Karpas-422 (cell line): ENCODE results near the gene ERBB4. TPM values are rescaled to one million over a fixed set of nuclear protein-coding genes. Genes with fewer than 3 reads are reported as not detected.

Experiments used
- DNase-seq: peaks from one replicate; pipeline ENCODE4 v3.0.0-alpha.2; 2015
- H2AFZ ChIP-seq: fragments of 200-600 bp; sonication (generic); 2 replicates; pipeline ENCODE4 v1.6.1; 2014; ENCODE audit warnings: antibody characterized with exemption, low read length, mixed read lengths
- H3K27ac ChIP-seq: fragments of 200-600 bp; sonication (generic); 2 replicates; pipeline ENCODE4 v1.5.1; 2014; ENCODE audit warnings: mild to moderate bottlenecking, low read length, moderate library complexity
- H3K27me3 ChIP-seq: fragments of 200-600 bp; sonication (generic); 2 replicates; pipeline ENCODE4 v1.6.1; 2014; ENCODE audit warnings: low read length, mixed read lengths
- H3K36me3 ChIP-seq: fragments of 200-600 bp; sonication (generic); 2 replicates; pipeline ENCODE4 v1.6.1; 2014; ENCODE audit warnings: low read length, mixed read lengths; ENCODE audit not compliant: insufficient read depth
- H3K4me1 ChIP-seq: fragments of 200-600 bp; sonication (generic); 2 replicates; pipeline ENCODE4 v1.6.1; 2014; ENCODE audit warnings: mild to moderate bottlenecking, low read length, mixed read lengths
- H3K4me2 ChIP-seq: fragments of 200-600 bp; sonication (generic); 2 replicates; pipeline ENCODE4 v1.6.1; 2014; ENCODE audit warnings: low read length, low read depth, mild to moderate bottlenecking; ENCODE audit not compliant: poor library complexity, severe bottlenecking
- H3K4me3 ChIP-seq: fragments of 200-600 bp; sonication (generic); 2 replicates; pipeline ENCODE4 v1.5.1; 2014; ENCODE audit warnings: mild to moderate bottlenecking, antibody characterized with exemption, low read length, mixed read lengths
- H3K79me2 ChIP-seq: fragments of 200-600 bp; sonication (generic); 2 replicates; pipeline ENCODE4 v1.6.1; 2014; ENCODE audit warnings: mild to moderate bottlenecking, low read length, mixed read lengths
- H3K9ac ChIP-seq: fragments of 200-600 bp; sonication (generic); 2 replicates; pipeline ENCODE4 v1.6.0; 2014; ENCODE audit warnings: low read length
- H3K9me2 ChIP-seq: fragments of 200-600 bp; sonication (generic), shearing (Covaris generic); replicated peaks from 2 replicates; pipeline ENCODE4 v1.6.0; 2014; ENCODE audit warnings: mild to moderate bottlenecking, low read length, moderate library complexity; ENCODE audit not compliant: insufficient read depth
- H3K9me3 ChIP-seq: fragments of 300-700, 200-600 bp; sonication (generic); 2 replicates; pipeline ENCODE4 v1.6.1; 2014; ENCODE audit warnings: low read length, mixed read lengths
- H4K20me1 ChIP-seq: fragments of 200-600 bp; sonication (generic); 2 replicates; pipeline ENCODE4 v1.6.1; 2014; ENCODE audit warnings: mild to moderate bottlenecking, antibody characterized with exemption, low read length, low read depth; ENCODE audit not compliant: insufficient read depth
- total RNA-seq: library from RNA; depleted of rRNA; stranded (reverse); fragments of >200 nt; shearing (Covaris generic); gene quantifications from 2 replicates; pipeline ENCODE4 v1.2.3, GENCODE V29; 2014; ENCODE audit warnings: low replicate concordance

ERBB4 gene
- total RNA-seq, 1 experiment from 2014 or later: not detected

DNA sequence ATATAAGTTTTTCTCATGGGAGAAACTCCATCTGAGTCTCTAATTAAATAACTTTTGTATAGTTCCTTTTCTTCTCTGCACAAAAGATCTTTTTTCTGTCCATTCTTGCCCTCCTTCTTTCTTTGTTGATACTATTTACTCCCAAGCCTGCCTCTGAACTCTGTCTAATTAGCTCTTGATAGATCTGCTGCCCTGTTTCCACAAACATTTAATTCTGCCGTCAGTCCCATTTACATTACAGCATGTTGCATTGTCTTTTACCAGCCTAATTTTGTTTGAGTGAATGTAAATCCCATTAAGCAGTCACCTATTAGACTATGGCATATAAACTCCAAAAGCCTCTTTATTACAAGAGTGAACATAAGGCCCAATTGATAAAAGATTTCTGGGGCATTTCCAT, 254.4 kb downstream of the ERBB4 start:
- peaks cover 6% of the 10 kb centered on the region; the same call in 1 of the 2 replicates for H3K9me3 ChIP-seq
- H3K27me3 ChIP-seq: no peaks in the 10 kb centered on the region
- no peak for DNase-seq
- no peak overlapping the region for H3K9ac ChIP-seq
- H3K36me3 ChIP-seq: no peaks in the 10 kb centered on the region
- no peak overlapping the region for H3K4me3 ChIP-seq
- no peak overlapping the region for H3K4me2 ChIP-seq
- H3K27ac ChIP-seq: no peak overlapping the region
- H4K20me1 ChIP-seq: no peaks in the 10 kb centered on the region
- no peaks in the 10 kb centered on the region for H3K9me2 ChIP-seq
- H2AFZ ChIP-seq: no peak overlapping the region
- no peaks in the 10 kb centered on the region for H3K79me2 ChIP-seq
- H3K4me1 ChIP-seq: no peaks in the 10 kb centered on the region

DNA sequence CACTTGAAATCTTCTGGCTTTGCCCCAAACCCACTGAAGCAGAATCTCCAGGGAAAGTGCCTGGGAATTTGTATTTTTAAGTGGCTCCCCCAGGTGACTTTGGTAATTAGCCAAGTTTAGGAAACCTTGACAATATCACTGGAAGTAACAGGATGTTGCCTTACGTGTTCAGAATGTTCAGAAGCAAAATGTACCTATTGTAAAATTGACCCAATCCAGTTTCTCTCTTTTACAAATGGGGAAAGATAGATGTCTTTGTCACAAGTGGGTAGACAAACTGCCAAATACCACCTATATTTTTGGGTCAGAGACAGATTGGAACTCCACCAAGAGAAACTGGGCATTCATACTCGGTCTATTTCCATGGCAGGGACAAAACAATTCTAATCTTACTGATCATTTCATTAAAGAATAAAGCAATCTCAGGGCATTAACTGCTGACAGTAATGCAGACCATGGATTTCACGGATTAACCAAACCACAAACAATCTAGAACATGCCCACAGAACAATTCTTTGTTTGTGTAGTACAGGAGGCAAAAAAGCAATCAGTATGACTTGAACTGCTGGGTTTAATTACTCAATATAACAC, 255.8 kb downstream of the ERBB4 start:
- no peak for DNase-seq
- H3K27ac ChIP-seq: no peak overlapping the region
- no peak overlapping the region for H2AFZ ChIP-seq
- no peaks in the 10 kb centered on the region for H3K27me3 ChIP-seq
- H3K4me1 ChIP-seq: no peaks in the 10 kb centered on the region
- H4K20me1 ChIP-seq: no peaks in the 10 kb centered on the region
- no peak overlapping the region for H3K9ac ChIP-seq
- no peaks in the 10 kb centered on the region for H3K79me2 ChIP-seq
- peaks cover 6% of the 10 kb centered on the region; the same call in 1 of the 2 replicates for H3K9me3 ChIP-seq
- no peak overlapping the region for H3K4me2 ChIP-seq
- H3K4me3 ChIP-seq: no peak overlapping the region
- no peaks in the 10 kb centered on the region for H3K36me3 ChIP-seq
- no peaks in the 10 kb centered on the region for H3K9me2 ChIP-seq

DNA sequence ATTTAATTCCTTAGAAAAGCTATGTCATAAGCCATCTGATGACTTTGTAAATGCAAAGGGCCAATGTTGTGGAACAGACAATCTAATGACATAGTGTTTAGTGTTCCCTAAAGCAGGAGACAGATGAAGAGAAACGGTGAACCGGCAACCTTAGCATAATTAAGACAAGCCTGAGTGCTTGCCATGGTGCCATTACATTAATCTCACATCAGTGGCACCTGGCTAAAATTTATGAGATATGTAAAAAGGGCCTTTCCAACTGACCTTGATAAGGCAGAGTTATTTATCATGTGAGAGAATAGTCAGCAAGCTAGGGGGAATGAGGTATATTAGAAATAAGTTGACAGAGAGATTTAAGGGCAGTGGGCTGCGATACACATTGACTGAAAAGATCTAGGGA, 261.8 kb downstream of the ERBB4 start:
- H3K27ac ChIP-seq: no peak overlapping the region

DNA sequence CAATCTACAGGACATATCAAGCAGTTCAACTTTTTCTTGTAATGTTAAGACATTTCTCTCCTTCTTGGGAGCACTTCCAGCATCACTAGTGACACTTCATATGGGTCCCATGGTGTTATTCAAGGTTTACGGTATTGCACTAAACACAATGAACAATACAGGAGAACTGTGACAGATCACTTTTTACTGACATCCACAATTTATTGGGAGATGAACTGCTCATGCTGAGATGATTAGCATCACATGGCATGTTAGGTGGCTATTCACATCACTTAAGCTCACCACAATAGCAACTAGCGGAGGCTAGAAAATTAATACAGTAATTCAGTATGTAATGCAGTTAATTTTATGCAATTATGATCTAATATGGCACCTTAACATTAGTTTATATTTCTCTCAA, 264.4 kb downstream of the ERBB4 start:
- H3K4me3 ChIP-seq: no peak overlapping the region
- H3K79me2 ChIP-seq: no peaks in the 10 kb centered on the region
- H3K36me3 ChIP-seq: no peaks in the 10 kb centered on the region
- no peak overlapping the region for H3K27ac ChIP-seq
- no peak overlapping the region for H3K9ac ChIP-seq
- no peaks in the 10 kb centered on the region; the same call in 1 of the 2 replicates for H3K9me3 ChIP-seq
- no peaks in the 10 kb centered on the region for H3K9me2 ChIP-seq
- H4K20me1 ChIP-seq: no peaks in the 10 kb centered on the region
- DNase-seq: no peak
- H2AFZ ChIP-seq: no peak overlapping the region
- no peaks in the 10 kb centered on the region for H3K4me1 ChIP-seq
- no peak overlapping the region for H3K4me2 ChIP-seq
- H3K27me3 ChIP-seq: no peaks in the 10 kb centered on the region

More for the DNA sequence above, 261.8 kb downstream of the ERBB4 start:
- no peaks in the 10 kb centered on the region for H3K27me3 ChIP-seq
- H3K4me3 ChIP-seq: no peak overlapping the region
- H3K9me3 ChIP-seq: no peaks in the 10 kb centered on the region; the same call in 1 of the 2 replicates
- no peaks in the 10 kb centered on the region for H3K79me2 ChIP-seq
- H3K36me3 ChIP-seq: no peaks in the 10 kb centered on the region
- no peaks in the 10 kb centered on the region for H3K4me1 ChIP-seq
- H3K4me2 ChIP-seq: no peak overlapping the region
- no peaks in the 10 kb centered on the region for H3K9me2 ChIP-seq
- H3K9ac ChIP-seq: no peak overlapping the region
- no peaks in the 10 kb centered on the region for H4K20me1 ChIP-seq
- no peak for DNase-seq
- H2AFZ ChIP-seq: no peak overlapping the region

DNA sequence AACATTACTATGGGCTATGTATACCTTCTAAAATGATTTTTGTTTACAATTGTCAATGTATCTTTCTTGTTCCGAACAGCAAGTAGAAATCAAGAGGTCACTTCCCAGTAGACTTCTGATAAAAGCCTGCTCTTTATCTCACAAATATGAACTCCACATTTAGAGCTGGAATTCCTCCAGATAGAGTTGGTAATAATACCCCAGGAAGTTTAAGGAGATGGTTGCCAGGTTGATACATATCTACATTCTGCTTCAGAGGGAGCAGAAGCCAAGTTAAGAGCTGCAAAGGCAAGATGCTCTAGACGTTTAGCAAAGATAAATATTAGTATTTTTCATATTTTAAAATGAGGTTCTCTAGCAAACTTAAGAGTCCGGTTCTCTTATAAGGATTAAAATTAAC, 267.0 kb downstream of the ERBB4 start:
- H2AFZ ChIP-seq: no peak overlapping the region
- H3K4me3 ChIP-seq: no peak overlapping the region
- H3K9ac ChIP-seq: no peak overlapping the region
- no peak overlapping the region for H3K4me2 ChIP-seq
- no peaks in the 10 kb centered on the region for H3K27me3 ChIP-seq
- H3K9me2 ChIP-seq: no peaks in the 10 kb centered on the region
- no peaks in the 10 kb centered on the region for H3K4me1 ChIP-seq
- H3K36me3 ChIP-seq: no peaks in the 10 kb centered on the region
- no peaks in the 10 kb centered on the region; the same call in 1 of the 2 replicates for H3K9me3 ChIP-seq
- no peak for DNase-seq
- no peaks in the 10 kb centered on the region for H3K79me2 ChIP-seq
- no peak overlapping the region for H3K27ac ChIP-seq
- H4K20me1 ChIP-seq: no peaks in the 10 kb centered on the region

DNA sequence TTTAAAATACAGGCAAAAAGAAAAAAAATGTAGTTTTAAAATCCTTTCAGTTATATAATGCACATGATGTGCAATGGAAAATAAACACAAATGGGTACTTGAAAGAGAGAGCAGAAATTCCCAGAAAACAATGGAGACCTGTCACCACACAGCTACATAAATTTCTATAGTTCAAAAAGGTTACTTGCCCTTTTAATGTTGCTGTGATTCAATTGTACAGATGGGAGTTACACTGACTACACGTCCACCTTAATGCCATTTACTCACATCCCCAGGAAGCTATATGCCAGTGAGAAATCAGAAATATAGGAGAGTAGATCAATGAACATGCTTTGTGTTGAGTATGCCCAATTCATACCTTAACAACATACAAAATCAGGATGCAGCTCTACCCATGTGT, 269.6 kb downstream of the ERBB4 start:
- Histone ChIP-seq H4K20me1 (no peaks in the 10 kb centered on the region), H3K9ac (no peak overlapping the region), H3K79me2 (no peaks in the 10 kb centered on the region), H3K27ac (no peak overlapping the region), H3K4me1 (no peaks in the 10 kb centered on the region), H3K27me3 (no peaks in the 10 kb centered on the region), H3K36me3 (no peaks in the 10 kb centered on the region), H3K4me2 (no peak overlapping the region), H3K9me3 (peaks cover 3% of the 10 kb centered on the region; the same call in 1 of the 2 replicates), H3K4me3 (no peak overlapping the region), H2AFZ (no peak overlapping the region), H3K9me2 (no peaks in the 10 kb centered on the region)
- DNase-seq: no peak

DNA sequence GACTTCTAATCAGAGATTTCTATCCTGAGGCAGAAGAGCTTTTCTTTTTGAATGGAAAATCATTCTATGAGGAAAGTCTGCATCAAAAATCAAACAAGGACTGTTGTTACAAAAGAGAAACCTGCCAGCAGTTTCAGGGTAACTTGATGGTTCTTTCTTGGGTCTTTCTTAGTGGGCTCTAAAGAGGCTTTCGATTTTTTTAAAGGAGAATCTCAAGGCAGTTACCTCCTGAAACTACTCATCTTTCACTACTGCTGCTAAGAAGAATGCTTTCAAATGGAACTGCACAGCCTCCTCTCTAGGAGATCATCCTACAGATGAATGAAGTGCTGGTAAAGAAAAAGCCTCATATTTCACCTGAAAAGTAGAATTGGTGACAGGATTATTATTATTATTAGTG, 272.3 kb downstream of the ERBB4 start:
- no peak for DNase-seq
- H3K79me2 ChIP-seq: no peaks in the 10 kb centered on the region
- H3K36me3 ChIP-seq: no peaks in the 10 kb centered on the region

DNA sequence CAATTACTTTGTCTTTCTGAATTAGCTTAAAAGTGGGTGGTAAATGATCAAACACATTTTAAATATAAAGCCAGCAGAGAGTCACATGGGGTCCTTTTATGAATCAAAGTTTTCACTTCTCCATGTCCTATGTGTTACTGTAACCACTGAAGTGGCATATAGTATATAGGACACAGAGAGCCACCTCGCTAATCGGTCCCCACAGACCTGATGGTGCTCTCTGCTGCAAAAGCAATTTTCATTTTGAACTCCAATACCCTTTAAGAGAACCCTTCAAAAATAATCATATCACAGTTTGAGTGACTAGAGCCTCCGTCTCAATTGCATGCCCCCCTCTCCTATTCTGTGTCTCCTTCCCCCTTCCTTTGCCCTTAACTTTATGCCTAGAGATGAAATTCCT, 272.8 kb downstream of the ERBB4 start:
- Histone ChIP-seq H4K20me1 (no peaks in the 10 kb centered on the region), H3K9ac (no peak overlapping the region)

More for the DNA sequence above, 272.3 kb downstream of the ERBB4 start:
- H4K20me1 ChIP-seq: no peaks in the 10 kb centered on the region
- H3K4me1 ChIP-seq: no peaks in the 10 kb centered on the region
- H3K9ac ChIP-seq: no peak overlapping the region
- no peak overlapping the region for H3K4me3 ChIP-seq
- no peak overlapping the region for H2AFZ ChIP-seq
- H3K4me2 ChIP-seq: no peak overlapping the region
- no peaks in the 10 kb centered on the region for H3K9me2 ChIP-seq
- H3K9me3 ChIP-seq: peaks cover 4% of the 10 kb centered on the region; the same call in 1 of the 2 replicates
- H3K27ac ChIP-seq: no peak overlapping the region
- H3K27me3 ChIP-seq: no peaks in the 10 kb centered on the region

More for the DNA sequence above, 272.8 kb downstream of the ERBB4 start:
- H3K9me3 ChIP-seq: peaks cover 4% of the 10 kb centered on the region; the same call in 1 of the 2 replicates
- H3K79me2 ChIP-seq: no peaks in the 10 kb centered on the region
- H3K9me2 ChIP-seq: no peaks in the 10 kb centered on the region
- no peak overlapping the region for H2AFZ ChIP-seq
- H3K27ac ChIP-seq: no peak overlapping the region
- no peaks in the 10 kb centered on the region for H3K4me1 ChIP-seq
- no peak overlapping the region for H3K4me3 ChIP-seq
- H3K27me3 ChIP-seq: no peaks in the 10 kb centered on the region
- no peaks in the 10 kb centered on the region for H3K36me3 ChIP-seq
- no peak overlapping the region for H3K4me2 ChIP-seq
- no peak for DNase-seq
